Mesendoderm (in vitro differentiated cells): ENCODE data around the gene DGKI.

Source experiments
- DNase-seq: peaks from one replicate; pipeline ENCODE4 v3.0.0; 2013
- H2AK5ac ChIP-seq: 2 replicates; pipeline ENCODE4 v1.6.1; 2013; ENCODE audit warnings: low read length, inconsistent platforms
- H2BK120ac ChIP-seq: 2 replicates; pipeline ENCODE4 v1.6.1; 2013; ENCODE audit warnings: low read depth, mild to moderate bottlenecking, low read length, moderate library complexity, mixed read lengths
- H2BK15ac ChIP-seq: replicated peaks from 2 replicates; pipeline ENCODE4 v1.6.1; 2013; ENCODE audit warnings: low read depth, mild to moderate bottlenecking, moderate library complexity
- H2BK5ac ChIP-seq: 2 replicates; pipeline ENCODE4 v1.6.1; 2013; ENCODE audit warnings: low read length, inconsistent platforms
- H3K18ac ChIP-seq: 2 replicates; pipeline ENCODE4 v1.6.1; 2013; ENCODE audit warnings: mild to moderate bottlenecking, low read length, mixed read lengths
- H3K23ac ChIP-seq: one replicate; pipeline ENCODE4 v1.6.1; 2013; ENCODE audit warnings: low read length
- H3K27ac ChIP-seq: 2 replicates; pipeline ENCODE4 v1.5.1; 2013; ENCODE audit warnings: low read depth, mild to moderate bottlenecking, inconsistent platforms, low read length, moderate library complexity
- H3K27me3 ChIP-seq: 2 replicates; pipeline ENCODE4 v1.6.1; 2013; ENCODE audit warnings: low read length, control low read depth, mild to moderate bottlenecking, inconsistent platforms; ENCODE audit not compliant: insufficient read depth, poor library complexity
- H3K36me3 ChIP-seq: 2 replicates; pipeline ENCODE4 v1.6.1; 2013; ENCODE audit warnings: low read length, inconsistent platforms; ENCODE audit not compliant: control insufficient read depth, insufficient read depth
- H3K4ac ChIP-seq: one replicate; pipeline ENCODE4 v1.6.1; 2013; ENCODE audit warnings: low read depth, mild to moderate bottlenecking, low read length, moderate library complexity
- H3K4me1 ChIP-seq: 2 replicates; pipeline ENCODE4 v1.6.1; 2013; ENCODE audit warnings: low read depth, low read length, inconsistent platforms; ENCODE audit not compliant: control insufficient read depth
- H3K4me2 ChIP-seq: 2 replicates; pipeline ENCODE4 v1.6.1; 2013; ENCODE audit warnings: low read length
- H3K4me3 ChIP-seq: 2 replicates; pipeline ENCODE4 v1.5.1; 2013; ENCODE audit warnings: mild to moderate bottlenecking, low read length
- H3K56ac ChIP-seq: one replicate; pipeline ENCODE4 v1.6.1; 2013; ENCODE audit warnings: low read length
- H3K79me1 ChIP-seq: 2 replicates; pipeline ENCODE4 v1.6.1; 2013; ENCODE audit warnings: low read length, inconsistent platforms
- H3K79me2 ChIP-seq: 2 replicates; pipeline ENCODE4 v1.6.1; 2013; ENCODE audit warnings: mild to moderate bottlenecking, low read length; ENCODE audit not compliant: control insufficient read depth, insufficient read depth
- H3K9ac ChIP-seq: 2 replicates; pipeline ENCODE4 v1.6.1; 2013; ENCODE audit warnings: low read length, inconsistent platforms
- H4K5ac ChIP-seq: one replicate; pipeline ENCODE4 v1.6.1; 2013; ENCODE audit warnings: low read length
- H4K8ac ChIP-seq: one replicate; pipeline ENCODE4 v1.6.1; 2013; ENCODE audit warnings: low read depth, mild to moderate bottlenecking, control low read depth, low read length, moderate library complexity
- WGBS: extraction: QIAGEN DNeasy Blood & Tissue Kit; methylation state at CpG from one replicate; pipeline ENCODE4 v1.1.7; 2013; ENCODE audit warnings: low lambda C conversion rate, missing lambda C conversion rate; ENCODE audit not compliant: insufficient coverage; ENCODE audit errors: extremely low coverage; 5-methylcytosine and 5-hydroxymethylcytosine counted together

DGKI gene

GRCh38 chr7:137875746-137876145, 29.0 kb upstream of the DGKI start:
- no peak overlapping the region for H3K27ac ChIP-seq
- H2AK5ac ChIP-seq = no peak overlapping the region
- H3K23ac ChIP-seq = no peak overlapping the region
- H3K9ac ChIP-seq = no peak overlapping the region
- no peak overlapping the region for H3K4ac ChIP-seq
- WGBS = no CpG with 5 or more reads among the region's 4 CpGs
- no peaks in the 10 kb centered on the region for H3K27me3 ChIP-seq
- H3K79me1 ChIP-seq = no peaks in the 10 kb centered on the region
- H2BK15ac ChIP-seq = no peak overlapping the region
- no peak overlapping the region for H3K4me3 ChIP-seq
- H3K36me3 ChIP-seq = peaks cover 12% of the 10 kb centered on the region
- no peak overlapping the region for H2BK5ac ChIP-seq
- H4K8ac ChIP-seq = no peak overlapping the region
- H2BK120ac ChIP-seq = no peak overlapping the region
- no peak for DNase-seq
- H4K5ac ChIP-seq = no peak overlapping the region
- no peak overlapping the region for H3K4me2 ChIP-seq
- H3K56ac ChIP-seq = no peak overlapping the region
- H3K79me2 ChIP-seq = no peaks in the 10 kb centered on the region
- H3K4me1 ChIP-seq = peaks cover 5% of the 10 kb centered on the region
- no peak overlapping the region for H3K18ac ChIP-seq

GRCh38 chr7:137873979-137874777, 27.4 kb upstream of the DGKI start:
- H3K4me3 ChIP-seq = no peak overlapping the region
- H3K27me3 ChIP-seq = no peaks in the 10 kb centered on the region
- H3K79me1 ChIP-seq = no peaks in the 10 kb centered on the region
- H3K18ac ChIP-seq = no peak overlapping the region
- no CpG with 5 or more reads among the region's 7 CpGs for WGBS
- no peak overlapping the region for H3K4ac ChIP-seq
- no peak overlapping the region for H3K23ac ChIP-seq
- H3K9ac ChIP-seq = no peak overlapping the region
- H3K27ac ChIP-seq = no peak overlapping the region
- H4K8ac ChIP-seq = no peak overlapping the region
- no peak overlapping the region for H2AK5ac ChIP-seq
- no peak overlapping the region for H3K56ac ChIP-seq
- H2BK120ac ChIP-seq = no peak overlapping the region
- no peak overlapping the region for H3K4me2 ChIP-seq
- no peak for DNase-seq
- H3K4me1 ChIP-seq = peaks cover 5% of the 10 kb centered on the region
- H2BK5ac ChIP-seq = no peak overlapping the region
- H3K79me2 ChIP-seq = no peaks in the 10 kb centered on the region
- H3K36me3 ChIP-seq = peaks cover 6% of the 10 kb centered on the region
- H4K5ac ChIP-seq = no peak overlapping the region
- no peak overlapping the region for H2BK15ac ChIP-seq

- H3K23ac ChIP-seq = no peak overlapping the region
- no peak overlapping the region for H3K9ac ChIP-seq
- no peak overlapping the region for H2BK5ac ChIP-seq
- no peak overlapping the region for H2BK120ac ChIP-seq
- no peaks in the 10 kb centered on the region for H3K27me3 ChIP-seq
- H3K4me2 ChIP-seq = no peak overlapping the region
- peaks cover 6% of the 10 kb centered on the region for H3K36me3 ChIP-seq
- 100% methylated on average over 1 of the region's 3 CpGs for WGBS
- no peak for DNase-seq
- no peak overlapping the region for H2BK15ac ChIP-seq
- no peaks in the 10 kb centered on the region for H3K79me2 ChIP-seq
- no peak overlapping the region for H4K8ac ChIP-seq
- no peak overlapping the region for H3K4me3 ChIP-seq
- no peak overlapping the region for H3K56ac ChIP-seq
- no peak overlapping the region for H3K18ac ChIP-seq
- no peaks in the 10 kb centered on the region for H3K79me1 ChIP-seq
- H2AK5ac ChIP-seq = no peak overlapping the region
- H3K4ac ChIP-seq = no peak overlapping the region
- peaks cover 5% of the 10 kb centered on the region for H3K4me1 ChIP-seq
- H4K5ac ChIP-seq = no peak overlapping the region
- H3K27ac ChIP-seq = no peak overlapping the region
Measured at GRCh38 chr7:137873524-137873923, 26.8 kb upstream of the DGKI start.

- peaks cover 5% of the 10 kb centered on the region for H3K36me3 ChIP-seq
- H4K5ac ChIP-seq = no peak overlapping the region
- no peaks in the 10 kb centered on the region for H3K79me2 ChIP-seq
- no CpG with 5 or more reads among the region's 7 CpGs for WGBS
- DNase-seq = no peak
- no peak overlapping the region for H2BK5ac ChIP-seq
- H4K8ac ChIP-seq = no peak overlapping the region
- no peak overlapping the region for H3K4me3 ChIP-seq
- H3K56ac ChIP-seq = no peak overlapping the region
- no peak overlapping the region for H3K27ac ChIP-seq
- no peaks in the 10 kb centered on the region for H3K4me1 ChIP-seq
- no peak overlapping the region for H3K4ac ChIP-seq
- no peak overlapping the region for H3K9ac ChIP-seq
- H2BK15ac ChIP-seq = no peak overlapping the region
- H3K23ac ChIP-seq = no peak overlapping the region
- H2BK120ac ChIP-seq = no peak overlapping the region
- no peaks in the 10 kb centered on the region for H3K27me3 ChIP-seq
- no peak overlapping the region for H2AK5ac ChIP-seq
- H3K4me2 ChIP-seq = no peak overlapping the region
- H3K79me1 ChIP-seq = no peaks in the 10 kb centered on the region
- no peak overlapping the region for H3K18ac ChIP-seq
Measured at GRCh38 chr7:137871170-137871915, 24.6 kb upstream of the DGKI start.

GRCh38 chr7:137870684-137871083, 23.9 kb upstream of the DGKI start:
- H4K8ac ChIP-seq = no peak overlapping the region
- no peak overlapping the region for H3K27ac ChIP-seq

More at GRCh38 chr7:137870684-137871083, 23.9 kb upstream of the DGKI start:
- H2AK5ac ChIP-seq = no peak overlapping the region
- H3K36me3 ChIP-seq = peaks cover 5% of the 10 kb centered on the region
- H3K4me2 ChIP-seq = no peak overlapping the region
- H3K23ac ChIP-seq = no peak overlapping the region
- H3K79me2 ChIP-seq = no peaks in the 10 kb centered on the region
- no peaks in the 10 kb centered on the region for H3K4me1 ChIP-seq
- no peak overlapping the region for H2BK15ac ChIP-seq
- no peak overlapping the region for H3K4ac ChIP-seq
- H3K56ac ChIP-seq = no peak overlapping the region
- H3K9ac ChIP-seq = no peak overlapping the region
- no peak overlapping the region for H2BK120ac ChIP-seq
- no peaks in the 10 kb centered on the region for H3K27me3 ChIP-seq
- H2BK5ac ChIP-seq = no peak overlapping the region
- no peaks in the 10 kb centered on the region for H3K79me1 ChIP-seq
- H3K4me3 ChIP-seq = no peak overlapping the region
- no peak for DNase-seq
- H4K5ac ChIP-seq = no peak overlapping the region
- H3K18ac ChIP-seq = no peak overlapping the region
